ENCODE measurements around the gene HECW1.

The HECW1 gene

DNA sequence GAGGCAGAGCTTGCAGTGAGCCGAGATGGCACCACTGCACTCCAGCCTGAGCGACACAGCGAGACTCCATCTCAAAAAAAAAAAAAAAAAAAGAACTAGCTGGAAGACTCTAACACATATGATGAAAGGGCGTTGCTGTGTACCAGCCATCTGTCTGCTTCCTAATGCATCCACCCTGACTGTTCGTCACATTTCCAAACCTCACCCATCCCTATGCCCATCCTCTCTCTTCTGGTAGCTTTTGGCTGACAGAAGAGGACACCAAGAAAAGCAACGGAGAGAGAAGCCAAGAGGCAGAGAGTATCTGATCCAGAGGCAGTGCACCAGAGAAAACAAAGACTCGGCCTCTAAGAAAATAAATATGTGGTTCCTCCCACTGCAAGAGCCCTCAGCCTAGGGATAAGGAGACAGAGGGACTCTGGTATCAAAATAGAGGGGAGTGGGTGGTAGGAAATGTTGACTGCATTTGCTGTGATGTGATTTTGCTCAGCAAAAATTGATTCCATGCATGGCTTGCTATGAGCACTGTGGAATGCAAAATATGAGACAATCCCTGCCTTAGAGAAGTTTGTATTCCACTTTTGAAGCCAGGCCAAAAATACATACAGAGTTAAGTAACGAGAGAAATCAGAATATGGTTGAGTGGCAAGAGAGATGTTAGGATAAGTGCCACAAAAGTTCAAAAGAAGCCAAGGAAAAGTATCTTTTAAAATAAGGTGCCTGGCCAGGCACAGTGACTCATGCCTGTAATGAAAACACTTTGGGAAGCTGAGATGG is 369.6 kb downstream of the HECW1 start:
- peak; percentile 58 for TF ChIP-seq NFIC (IDR thresholded peaks at IDR 0.05)
- no peak for TF ChIP-seq ZBTB7A (IDR thresholded peaks at IDR 0.05; ENCODE audit: low read depth)
- TF ChIP-seq TEAD4 (IDR thresholded peaks at IDR 0.05) = peak; percentile 73

DNA sequence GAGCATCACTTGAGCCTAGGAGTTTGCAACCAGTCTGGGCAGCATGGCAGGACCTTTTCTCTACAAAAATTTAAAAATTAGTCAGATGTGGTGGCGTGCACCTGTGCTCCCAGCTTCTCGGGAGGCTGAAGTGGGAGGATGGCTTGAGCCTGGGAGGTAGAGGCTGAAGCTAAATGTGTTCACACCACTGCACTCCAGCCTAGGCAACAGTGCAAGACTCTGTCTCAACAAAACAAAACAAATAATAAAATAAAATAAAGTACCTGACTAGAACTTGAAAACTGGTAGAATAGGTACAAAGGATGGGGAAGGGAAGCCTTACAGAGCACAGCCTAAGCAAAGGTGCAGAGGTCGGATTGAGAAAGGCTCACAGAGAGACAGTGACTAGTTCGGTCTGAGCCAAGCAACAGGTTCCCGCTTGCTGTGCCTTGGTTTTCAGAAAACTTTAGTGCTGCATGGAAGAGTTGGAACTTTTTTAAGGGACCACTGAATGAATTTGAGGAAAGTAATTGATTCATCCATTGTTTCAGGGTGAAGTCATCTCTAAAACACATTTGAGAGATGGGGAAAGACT is 370.3 kb downstream of the HECW1 start:
- TF ChIP-seq, protein P1, sequence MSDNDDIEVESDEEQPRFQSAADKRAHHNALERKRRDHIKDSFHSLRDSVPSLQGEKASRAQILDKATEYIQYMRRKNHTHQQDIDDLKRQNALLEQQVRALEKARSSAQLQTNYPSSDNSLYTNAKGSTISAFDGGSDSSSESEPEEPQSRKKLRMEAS (IDR thresholded peaks at IDR 0.05) = no peak
- TF ChIP-seq NFIC (IDR thresholded peaks at IDR 0.05) (no peak), FOXM1 (IDR thresholded peaks at IDR 0.05; ENCODE audit: borderline replicate concordance, low read depth) (no peak), RAD21 (IDR thresholded peaks at IDR 0.05; ENCODE audit: low read depth) (no peak), TEAD4 (IDR thresholded peaks at IDR 0.05) (no peak), EGR1 (IDR thresholded peaks at IDR 0.05) (no peak), CEBPB (IDR thresholded peaks at IDR 0.05) (no peak)

DNA sequence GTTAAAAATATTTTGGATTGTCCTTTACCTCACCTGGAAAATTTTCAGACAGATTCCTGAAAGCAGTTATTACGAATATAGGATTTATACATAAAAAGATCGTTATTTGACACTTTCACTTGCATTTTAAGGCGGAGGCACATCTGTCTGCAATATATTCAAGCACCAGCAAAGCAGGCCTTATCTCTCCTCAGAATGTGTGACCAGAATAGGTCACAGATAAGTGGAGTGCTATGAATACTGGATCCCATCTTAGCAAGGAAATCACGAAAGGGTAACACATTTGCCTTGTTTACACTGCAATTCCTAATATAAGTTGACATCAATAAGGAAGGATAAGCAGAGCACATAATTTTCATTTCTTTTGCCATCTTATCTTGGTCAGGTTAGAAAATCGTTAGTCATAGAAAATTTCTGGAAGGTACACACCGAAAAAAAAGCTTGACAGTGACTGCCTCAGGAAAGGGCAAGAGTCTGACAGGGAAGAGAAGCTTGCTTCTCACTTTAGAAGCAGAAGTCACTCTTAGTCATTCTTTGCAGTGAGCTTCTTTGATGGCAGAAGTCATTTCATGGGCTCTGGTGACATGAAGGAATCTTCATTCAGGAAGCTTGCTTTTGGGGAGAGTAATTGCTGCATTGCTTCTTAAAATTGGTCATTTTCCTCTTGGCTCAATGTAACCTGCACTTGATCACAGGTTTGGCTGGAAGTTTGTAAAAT is 372.4 kb downstream of the HECW1 start:
- no peak for TF ChIP-seq EGR1 (IDR thresholded peaks at IDR 0.05)
- TF ChIP-seq, protein P2, sequence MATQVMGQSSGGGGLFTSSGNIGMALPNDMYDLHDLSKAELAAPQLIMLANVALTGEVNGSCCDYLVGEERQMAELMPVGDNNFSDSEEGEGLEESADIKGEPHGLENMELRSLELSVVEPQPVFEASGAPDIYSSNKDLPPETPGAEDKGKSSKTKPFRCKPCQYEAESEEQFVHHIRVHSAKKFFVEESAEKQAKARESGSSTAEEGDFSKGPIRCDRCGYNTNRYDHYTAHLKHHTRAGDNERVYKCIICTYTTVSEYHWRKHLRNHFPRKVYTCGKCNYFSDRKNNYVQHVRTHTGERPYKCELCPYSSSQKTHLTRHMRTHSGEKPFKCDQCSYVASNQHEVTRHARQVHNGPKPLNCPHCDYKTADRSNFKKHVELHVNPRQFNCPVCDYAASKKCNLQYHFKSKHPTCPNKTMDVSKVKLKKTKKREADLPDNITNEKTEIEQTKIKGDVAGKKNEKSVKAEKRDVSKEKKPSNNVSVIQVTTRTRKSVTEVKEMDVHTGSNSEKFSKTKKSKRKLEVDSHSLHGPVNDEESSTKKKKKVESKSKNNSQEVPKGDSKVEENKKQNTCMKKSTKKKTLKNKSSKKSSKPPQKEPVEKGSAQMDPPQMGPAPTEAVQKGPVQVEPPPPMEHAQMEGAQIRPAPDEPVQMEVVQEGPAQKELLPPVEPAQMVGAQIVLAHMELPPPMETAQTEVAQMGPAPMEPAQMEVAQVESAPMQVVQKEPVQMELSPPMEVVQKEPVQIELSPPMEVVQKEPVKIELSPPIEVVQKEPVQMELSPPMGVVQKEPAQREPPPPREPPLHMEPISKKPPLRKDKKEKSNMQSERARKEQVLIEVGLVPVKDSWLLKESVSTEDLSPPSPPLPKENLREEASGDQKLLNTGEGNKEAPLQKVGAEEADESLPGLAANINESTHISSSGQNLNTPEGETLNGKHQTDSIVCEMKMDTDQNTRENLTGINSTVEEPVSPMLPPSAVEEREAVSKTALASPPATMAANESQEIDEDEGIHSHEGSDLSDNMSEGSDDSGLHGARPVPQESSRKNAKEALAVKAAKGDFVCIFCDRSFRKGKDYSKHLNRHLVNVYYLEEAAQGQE (IDR thresholded peaks at IDR 0.05; ENCODE audit: low read depth) = no peak
- TF ChIP-seq TEAD4 (IDR thresholded peaks at IDR 0.05) = no peak
- TF ChIP-seq, protein P1 (IDR thresholded peaks at IDR 0.05) = no peak
- TF ChIP-seq, protein P3, sequence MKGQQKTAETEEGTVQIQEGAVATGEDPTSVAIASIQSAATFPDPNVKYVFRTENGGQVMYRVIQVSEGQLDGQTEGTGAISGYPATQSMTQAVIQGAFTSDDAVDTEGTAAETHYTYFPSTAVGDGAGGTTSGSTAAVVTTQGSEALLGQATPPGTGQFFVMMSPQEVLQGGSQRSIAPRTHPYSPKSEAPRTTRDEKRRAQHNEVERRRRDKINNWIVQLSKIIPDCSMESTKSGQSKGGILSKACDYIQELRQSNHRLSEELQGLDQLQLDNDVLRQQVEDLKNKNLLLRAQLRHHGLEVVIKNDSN (IDR thresholded peaks at IDR 0.05) = no peak
- no peak for TF ChIP-seq TCF12 (IDR thresholded peaks at IDR 0.05; ENCODE audit: low read depth)
- no peak for TF ChIP-seq RAD21 (IDR thresholded peaks at IDR 0.05; ENCODE audit: low read depth)

DNA sequence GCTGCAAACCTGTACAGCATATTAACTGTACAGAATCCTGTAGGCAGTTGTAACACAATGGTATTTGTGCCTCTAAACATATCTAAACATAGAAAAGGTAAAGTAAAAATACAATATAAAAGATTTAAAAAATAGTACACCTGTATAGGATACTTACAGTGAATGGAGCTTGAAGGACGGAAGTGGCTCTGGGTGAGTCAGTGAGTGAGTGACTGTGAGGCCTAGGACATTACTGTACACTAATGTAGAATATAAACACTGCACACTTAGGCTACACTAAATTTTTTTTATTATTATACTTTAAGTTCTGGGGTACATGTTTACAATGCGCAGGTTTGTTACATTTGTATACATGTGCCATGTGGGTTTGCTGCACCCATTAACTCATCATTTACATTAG is 373.1 kb downstream of the HECW1 start:
- TF ChIP-seq YY1 (IDR thresholded peaks at IDR 0.05; ENCODE audit: low read depth) (no peak), EP300 (IDR thresholded peaks at IDR 0.05; ENCODE audit: borderline replicate concordance) (no peak), TEAD4 (IDR thresholded peaks at IDR 0.05) (no peak), FOXM1 (IDR thresholded peaks at IDR 0.05; ENCODE audit: borderline replicate concordance, low read depth) (no peak), TCF12 (IDR thresholded peaks at IDR 0.05; ENCODE audit: low read depth) (no peak), TAF1 (IDR thresholded peaks at IDR 0.05; ENCODE audit: low read depth) (no peak), RAD21 (IDR thresholded peaks at IDR 0.05; ENCODE audit: low read depth) (no peak), CREB1 (IDR thresholded peaks at IDR 0.05; ENCODE audit: low read depth) (no peak), CEBPB (IDR thresholded peaks at IDR 0.05) (no peak), EGR1 (IDR thresholded peaks at IDR 0.05) (no peak), NFIC (IDR thresholded peaks at IDR 0.05) (no peak)
- TF ChIP-seq, protein P1 (IDR thresholded peaks at IDR 0.05) = no peak
- TF ChIP-seq, protein P2 (IDR thresholded peaks at IDR 0.05; ENCODE audit: low read depth) = no peak

DNA sequence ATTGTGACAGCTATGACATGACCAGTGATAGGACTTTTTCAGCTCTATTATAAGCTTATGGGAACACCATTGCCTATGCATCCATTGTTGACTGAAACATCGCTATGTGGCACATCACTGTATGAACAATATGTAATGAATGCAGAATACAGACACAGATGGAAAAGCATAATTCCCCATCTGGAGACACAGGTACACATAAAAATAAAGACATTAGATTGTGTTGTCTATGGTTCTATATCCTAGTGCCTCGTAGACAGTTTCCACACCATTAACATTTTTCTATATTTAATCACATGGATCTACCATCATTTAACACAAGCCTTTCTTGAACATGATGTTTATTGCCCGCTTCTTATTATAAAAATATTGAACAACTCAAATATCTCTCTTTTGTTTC is 374.2 kb downstream of the HECW1 start:
- TF ChIP-seq FOXM1 (IDR thresholded peaks at IDR 0.05; ENCODE audit: borderline replicate concordance, low read depth) (no peak), CREB1 (IDR thresholded peaks at IDR 0.05; ENCODE audit: low read depth) (no peak), NFIC (IDR thresholded peaks at IDR 0.05) (no peak), RAD21 (IDR thresholded peaks at IDR 0.05; ENCODE audit: low read depth) (no peak), YY1 (IDR thresholded peaks at IDR 0.05; ENCODE audit: low read depth) (no peak), ZBTB7A (IDR thresholded peaks at IDR 0.05; ENCODE audit: low read depth) (no peak)
- TF ChIP-seq, protein P2 (IDR thresholded peaks at IDR 0.05; ENCODE audit: low read depth) = no peak
- TF ChIP-seq, protein P1 (IDR thresholded peaks at IDR 0.05) = no peak
